ENCODE measurements around the gene GALNT7. TPM values are rescaled to one million over a fixed set of nuclear protein-coding genes. Genes with fewer than 3 reads are reported as not detected.

The GALNT7 gene
- total RNA-seq, 4 donors from 2014 or later = 15.6 to 38.2 (median 23.8) TPM

DNA sequence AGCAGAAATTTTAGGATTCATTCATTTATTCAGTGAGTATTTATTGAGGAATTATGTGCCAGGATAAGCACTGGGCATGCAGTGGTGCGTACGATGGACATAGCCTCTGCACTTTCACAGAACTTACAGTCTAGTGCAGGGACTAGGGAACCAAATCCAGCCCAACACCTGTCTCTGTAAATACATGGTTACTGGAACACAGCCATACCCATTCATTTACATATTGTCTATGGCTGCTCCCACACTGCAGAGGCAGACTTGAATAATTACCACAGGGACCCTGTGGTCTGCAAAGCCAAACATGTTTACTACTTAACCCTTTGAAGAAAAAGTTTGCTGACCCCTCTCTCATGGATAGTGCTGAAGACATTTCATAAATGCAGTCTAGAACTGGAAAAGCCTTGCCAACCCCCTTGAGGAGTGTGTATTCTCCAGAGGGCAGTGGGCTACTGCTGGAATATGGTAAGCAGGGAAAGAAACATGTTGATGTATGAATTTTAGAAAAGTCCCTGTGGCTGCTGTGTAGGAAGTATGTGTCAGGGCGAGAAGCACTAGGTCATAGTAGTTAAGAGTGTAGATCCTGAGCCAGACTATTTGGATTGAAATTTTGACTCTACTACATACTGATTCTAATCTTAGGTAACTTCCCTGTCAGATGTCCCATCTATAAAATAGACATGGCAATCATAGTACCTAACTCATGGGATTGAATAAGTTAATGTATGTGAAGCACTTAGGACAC lies 75.5 kb downstream of the GALNT7 start:
- Histone ChIP-seq H3K4me1 (peaks cover 6 to 13% of the 10 kb centered on the region in 2 donors), H3K27ac (no peak overlapping the region), H3K36me3 (no peaks in the 10 kb centered on the region), H3K4me3 (replicated peaks in 1 of 3) (no peak overlapping the region), H3K27me3 (no peaks in the 10 kb centered on the region), H3K9me3 (no peaks in the 10 kb centered on the region)
- intact Hi-C loops (cut with DNase I) = no loop called here
- DNase-seq = no peak
- WGBS, 2 donors = 92 to 95% methylated on average over 3 of the region's 3 CpGs
- no peak for TF ChIP-seq POLR2A (IDR thresholded peaks at IDR 0.05)
- TF ChIP-seq, protein P1, sequence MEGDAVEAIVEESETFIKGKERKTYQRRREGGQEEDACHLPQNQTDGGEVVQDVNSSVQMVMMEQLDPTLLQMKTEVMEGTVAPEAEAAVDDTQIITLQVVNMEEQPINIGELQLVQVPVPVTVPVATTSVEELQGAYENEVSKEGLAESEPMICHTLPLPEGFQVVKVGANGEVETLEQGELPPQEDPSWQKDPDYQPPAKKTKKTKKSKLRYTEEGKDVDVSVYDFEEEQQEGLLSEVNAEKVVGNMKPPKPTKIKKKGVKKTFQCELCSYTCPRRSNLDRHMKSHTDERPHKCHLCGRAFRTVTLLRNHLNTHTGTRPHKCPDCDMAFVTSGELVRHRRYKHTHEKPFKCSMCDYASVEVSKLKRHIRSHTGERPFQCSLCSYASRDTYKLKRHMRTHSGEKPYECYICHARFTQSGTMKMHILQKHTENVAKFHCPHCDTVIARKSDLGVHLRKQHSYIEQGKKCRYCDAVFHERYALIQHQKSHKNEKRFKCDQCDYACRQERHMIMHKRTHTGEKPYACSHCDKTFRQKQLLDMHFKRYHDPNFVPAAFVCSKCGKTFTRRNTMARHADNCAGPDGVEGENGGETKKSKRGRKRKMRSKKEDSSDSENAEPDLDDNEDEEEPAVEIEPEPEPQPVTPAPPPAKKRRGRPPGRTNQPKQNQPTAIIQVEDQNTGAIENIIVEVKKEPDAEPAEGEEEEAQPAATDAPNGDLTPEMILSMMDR (IDR thresholded peaks at IDR 0.05) = no peak

DNA sequence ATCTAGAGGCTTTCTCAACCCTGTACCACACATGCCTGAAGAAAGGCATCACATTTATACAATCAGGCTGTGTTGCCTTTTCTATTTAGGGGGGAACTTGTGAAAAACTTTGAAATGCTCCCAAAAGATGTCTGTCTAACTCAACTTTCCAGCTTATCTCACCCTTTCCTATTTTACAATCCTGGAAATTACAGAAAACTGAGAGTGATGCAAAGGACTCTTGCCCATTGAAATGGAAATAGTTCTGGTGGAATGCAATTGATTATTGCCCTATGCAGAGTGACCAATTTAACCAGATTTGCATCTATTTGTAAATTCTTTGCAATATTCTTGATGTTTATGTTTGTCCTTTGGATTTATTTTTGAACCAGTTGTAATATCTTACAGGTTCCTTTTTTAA lies 77.3 kb downstream of the GALNT7 start:
- H3K4me1 ChIP-seq = peaks cover 6 to 13% of the 10 kb centered on the region in 2 donors
- no peaks in the 10 kb centered on the region for H3K36me3 ChIP-seq
- intact Hi-C loops (cut with DNase I) = no loop called here
- H3K27ac ChIP-seq = no peak overlapping the region
- H3K4me3 ChIP-seq (replicated peaks in 1 of 3) = no peak overlapping the region
- no peaks in the 10 kb centered on the region for H3K27me3 ChIP-seq
- no peaks in the 10 kb centered on the region for H3K9me3 ChIP-seq
- DNase-seq = no peak
- TF ChIP-seq, protein P1 (IDR thresholded peaks at IDR 0.05) = no peak
- no peak for TF ChIP-seq POLR2A (IDR thresholded peaks at IDR 0.05)

GRCh38 chr4:173246719-173247118 lies 78.1 kb downstream of the GALNT7 start:
- intact Hi-C loops (cut with DNase I) = no loop called here
- H3K27me3 ChIP-seq = no peaks in the 10 kb centered on the region
- no peak for DNase-seq
- no peaks in the 10 kb centered on the region for H3K9me3 ChIP-seq
- H3K36me3 ChIP-seq = no peaks in the 10 kb centered on the region
- WGBS, 2 donors = 63 to 68% methylated on average over 3 of the region's 3 CpGs
- no peak overlapping the region for H3K4me3 ChIP-seq (replicated peaks in 1 of 3)
- H3K4me1 ChIP-seq = peaks cover 6 to 13% of the 10 kb centered on the region in 2 donors
- TF ChIP-seq, protein P1 (IDR thresholded peaks at IDR 0.05) = no peak
- no peak for TF ChIP-seq POLR2A (IDR thresholded peaks at IDR 0.05)
- H3K27ac ChIP-seq = no peak overlapping the region

DNA sequence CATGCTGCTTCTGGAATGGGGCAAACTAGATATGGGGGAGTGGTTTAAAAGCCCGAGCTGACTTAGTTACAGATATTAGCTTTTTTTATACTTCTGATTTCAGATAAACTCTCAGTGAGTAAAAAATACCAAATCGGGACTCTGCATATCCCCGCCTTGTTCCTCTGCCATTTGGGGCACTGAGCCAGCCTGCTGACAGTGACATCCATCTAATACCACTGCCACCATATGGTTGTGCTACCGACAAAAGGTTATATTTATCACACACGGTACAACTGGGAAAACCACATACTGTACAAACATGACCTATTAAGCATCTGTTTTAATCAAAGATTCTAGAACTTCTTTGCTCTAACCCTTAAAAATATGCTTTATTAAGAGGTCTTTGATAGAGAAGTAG lies 78.7 kb downstream of the GALNT7 start:
- no peak overlapping the region for H3K27ac ChIP-seq
- no peaks in the 10 kb centered on the region for H3K27me3 ChIP-seq
- no peaks in the 10 kb centered on the region for H3K36me3 ChIP-seq
- TF ChIP-seq POLR2A (IDR thresholded peaks at IDR 0.05) = no peak
- TF ChIP-seq, protein P1 (IDR thresholded peaks at IDR 0.05) = no peak
- no peaks in the 10 kb centered on the region for H3K9me3 ChIP-seq
- WGBS, 2 donors = 79 to 83% methylated on average over 5 of the region's 5 CpGs
- intact Hi-C loops (cut with DNase I) = no loop called here
- no peak overlapping the region for H3K4me3 ChIP-seq (replicated peaks in 1 of 3)
- H3K4me1 ChIP-seq = peaks cover 6 to 10% of the 10 kb centered on the region in 2 donors
- no peak for DNase-seq

DNA sequence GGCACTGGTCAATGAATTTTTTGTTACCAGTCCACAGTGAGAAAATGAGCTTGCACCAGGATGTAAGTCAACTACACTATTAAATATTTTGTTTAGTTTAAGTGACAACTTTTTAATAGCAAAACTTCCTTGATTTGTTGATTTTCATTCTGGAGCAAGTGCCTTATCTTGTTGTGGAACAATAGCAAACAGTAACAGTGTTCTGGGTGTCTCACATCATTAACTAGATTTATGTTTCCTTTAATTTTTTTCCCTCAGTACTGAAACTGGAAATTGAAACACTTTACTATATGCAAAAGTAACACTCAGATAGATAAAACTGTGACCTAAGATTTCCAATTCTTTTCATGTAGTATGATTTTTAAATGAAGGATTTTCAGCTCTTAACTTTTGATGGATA lies 80.1 kb downstream of the GALNT7 start:
- H3K36me3 ChIP-seq = no peaks in the 10 kb centered on the region
- no peak for TF ChIP-seq POLR2A (IDR thresholded peaks at IDR 0.05)
- TF ChIP-seq, protein P1 (IDR thresholded peaks at IDR 0.05) = no peak
- H3K27me3 ChIP-seq = no peaks in the 10 kb centered on the region
- no peaks in the 10 kb centered on the region for H3K4me1 ChIP-seq
- H3K9me3 ChIP-seq = no peaks in the 10 kb centered on the region
- no peak overlapping the region for H3K4me3 ChIP-seq (replicated peaks in 1 of 3)
- intact Hi-C loops (cut with DNase I) = no loop called here
- DNase-seq = no peak
- H3K27ac ChIP-seq = no peak overlapping the region
